SK-N-SH treated with all-trans-retinoic acid at 6 μM for 48 hours (cell line): ENCODE data around the gene ZBTB9.

Experiments used
- ATAC-seq: fragments of 200-7000 bp; cut with Tn5 transposase; 3 replicates; pipeline ENCODE4 v1.9.1; 2020; ENCODE audit warnings: mild to moderate bottlenecking, moderate library complexity
- BACH2 ChIP-seq: fragments of 250-450 bp; sonication (Bioruptor Pico); IDR thresholded peaks from 2 replicates; pipeline ENCODE4 v1.9.0; 2021; ENCODE audit warnings: mild to moderate bottlenecking, borderline replicate concordance
- CREB5 ChIP-seq: fragments of 250-450 bp; sonication (Bioruptor Pico); IDR thresholded peaks from 2 replicates; pipeline ENCODE4 v1.5.1; 2020; ENCODE audit warnings: low read depth, mild to moderate bottlenecking, moderate library complexity
- CSDC2 ChIP-seq: fragments of 250-450 bp; sonication (Bioruptor Pico); IDR thresholded peaks from 2 replicates; pipeline ENCODE4 v1.5.0; 2020; ENCODE audit warnings: mild to moderate bottlenecking, moderate library complexity
- CSRNP3 ChIP-seq: fragments of 250-450 bp; sonication (Bioruptor Pico); IDR thresholded peaks from 2 replicates; pipeline ENCODE4 v1.5.1; 2021; ENCODE audit warnings: mild to moderate bottlenecking, moderate library complexity
- ESRRG ChIP-seq: fragments of 250-450 bp; sonication (Bioruptor Pico); IDR thresholded peaks from 2 replicates; pipeline ENCODE4 v1.6.1; 2021; ENCODE audit warnings: mild to moderate bottlenecking
- GLIS3 ChIP-seq: fragments of 250-450 bp; sonication (Bioruptor Pico); IDR thresholded peaks from 2 replicates; pipeline ENCODE4 v1.5.0; 2020; ENCODE audit warnings: mild to moderate bottlenecking, moderate library complexity
- ISL1 ChIP-seq: fragments of 250-450 bp; sonication (Bioruptor Pico); IDR thresholded peaks from 2 replicates; pipeline ENCODE4 v2.1.2; 2022; ENCODE audit warnings: mild to moderate bottlenecking, moderate library complexity
- OSR1 ChIP-seq: fragments of 250-450 bp; sonication (Bioruptor Pico); IDR thresholded peaks from 2 replicates; pipeline ENCODE4 v1.8.0; 2022; ENCODE audit warnings: moderate library complexity, mild to moderate bottlenecking, inconsistent platforms
- PATZ1 ChIP-seq: fragments of 250-450 bp; sonication (Bioruptor Pico); IDR thresholded peaks from 2 replicates; pipeline ENCODE4 v1.8.0; 2020; ENCODE audit warnings: mild to moderate bottlenecking, moderate library complexity, borderline replicate concordance
- POU6F1 ChIP-seq: fragments of 250-450 bp; sonication (Bioruptor Pico); IDR thresholded peaks from 2 replicates; pipeline ENCODE4 v1.8.0; 2021; ENCODE audit warnings: low read depth, mild to moderate bottlenecking, moderate library complexity, borderline replicate concordance
- PPARA ChIP-seq: fragments of 250-450 bp; sonication (Bioruptor Pico); IDR thresholded peaks from 2 replicates; pipeline ENCODE4 v1.5.0; 2020; ENCODE audit warnings: mild to moderate bottlenecking, borderline replicate concordance
- RARB ChIP-seq: fragments of 250-450 bp; sonication (Bioruptor Pico); IDR thresholded peaks from 2 replicates; pipeline ENCODE4 v1.8.0; 2021; ENCODE audit warnings: mild to moderate bottlenecking, moderate library complexity
- SNAI2 ChIP-seq: fragments of 250-450 bp; sonication (Bioruptor Pico); IDR thresholded peaks from 2 replicates; pipeline ENCODE4 v1.5.0; 2020; ENCODE audit warnings: mild to moderate bottlenecking, moderate library complexity
- TCF4 ChIP-seq: fragments of 250-450 bp; sonication (Bioruptor Pico); IDR thresholded peaks from 2 replicates; pipeline ENCODE4 v1.8.0; 2021; ENCODE audit warnings: mild to moderate bottlenecking, moderate library complexity, borderline replicate concordance
- TOX ChIP-seq: fragments of 250-450 bp; sonication (Bioruptor Pico); IDR thresholded peaks from 2 replicates; pipeline ENCODE4 v1.8.0; 2021; ENCODE audit warnings: mild to moderate bottlenecking, moderate library complexity, borderline replicate concordance
- ZC3H10 ChIP-seq: fragments of 250-450 bp; sonication (Bioruptor Pico); IDR thresholded peaks from 2 replicates; pipeline ENCODE4 v1.5.1; 2021; ENCODE audit warnings: mild to moderate bottlenecking, moderate library complexity
- ZFP3 ChIP-seq: fragments of 250-450 bp; sonication (Bioruptor Pico); IDR thresholded peaks from 2 replicates; pipeline ENCODE4 v1.5.0; 2020; ENCODE audit warnings: mild to moderate bottlenecking, moderate library complexity
- ZFP30 ChIP-seq: fragments of 450-650 bp; formaldehyde crosslinking; IDR thresholded peaks from 2 replicates; pipeline ENCODE4 v1.5.0; 2022; ENCODE audit warnings: mild to moderate bottlenecking, moderate library complexity
- ZNF565 ChIP-seq: fragments of 450-650 bp; formaldehyde crosslinking; conservative IDR thresholded peaks from 2 replicates; pipeline ENCODE4 v1.5.0; 2020; ENCODE audit warnings: low read depth, mild to moderate bottlenecking, moderate library complexity
- ZNF70 ChIP-seq: fragments of 450-650 bp; formaldehyde crosslinking; IDR thresholded peaks from 2 replicates; pipeline ENCODE4 v1.5.0; 2020; ENCODE audit warnings: mild to moderate bottlenecking, moderate library complexity
- ZNF8 ChIP-seq: fragments of 450-650 bp; formaldehyde crosslinking; IDR thresholded peaks from 2 replicates; pipeline ENCODE4 v1.5.0; 2020; ENCODE audit warnings: mild to moderate bottlenecking, moderate library complexity

ZBTB9 gene

GRCh38 chr6:33502486-33502885 is 48.1 kb downstream of the ZBTB9 start:
- TF ChIP-seq SNAI2 (CRISPR knock-in tag) (no peak), TCF4 (no peak), RARB (CRISPR knock-in tag) (no peak), CSRNP3 (CRISPR knock-in tag) (no peak), POU6F1 (CRISPR knock-in tag) (no peak), GLIS3 (CRISPR knock-in tag) (no peak), ZNF70 (CRISPR knock-in tag) (no peak), ZFP3 (CRISPR knock-in tag) (no peak), PPARA (CRISPR knock-in tag) (no peak), CSDC2 (no peak), CREB5 (no peak), ZC3H10 (CRISPR knock-in tag) (no peak), ZNF8 (no peak), PATZ1 (CRISPR knock-in tag) (no peak), BACH2 (CRISPR knock-in tag) (no peak), ZNF565 (CRISPR knock-in tag) (no peak)
- no peak for ATAC-seq

- no peak for TF ChIP-seq ISL1 (CRISPR knock-in tag)
- no peak for TF ChIP-seq ZNF8
- TF ChIP-seq CREB5, result no peak
- no peak for TF ChIP-seq ZNF70 (CRISPR knock-in tag)
- no peak for TF ChIP-seq ESRRG (CRISPR knock-in tag)
- TF ChIP-seq CSRNP3 (CRISPR knock-in tag), result no peak
- TF ChIP-seq POU6F1 (CRISPR knock-in tag), result no peak
- TF ChIP-seq PATZ1 (CRISPR knock-in tag), result no peak
- TF ChIP-seq OSR1, result no peak
- TF ChIP-seq TCF4, result no peak
- TF ChIP-seq BACH2 (CRISPR knock-in tag), result no peak
- TF ChIP-seq TOX, result no peak
- no peak for TF ChIP-seq GLIS3 (CRISPR knock-in tag)
- TF ChIP-seq PPARA (CRISPR knock-in tag), result no peak
- TF ChIP-seq ZFP30 (CRISPR knock-in tag), result no peak
- no peak for TF ChIP-seq ZC3H10 (CRISPR knock-in tag)
- no peak for TF ChIP-seq ZNF565 (CRISPR knock-in tag)
- TF ChIP-seq SNAI2 (CRISPR knock-in tag), result no peak
- TF ChIP-seq CSDC2, result no peak
- TF ChIP-seq ZFP3 (CRISPR knock-in tag), result no peak
- TF ChIP-seq, all 23 proteins: peak for 0
- ATAC-seq, result no peak
Measured at GRCh38 chr6:33504486-33504885, 50.1 kb downstream of the ZBTB9 start.
